Left ventricle myocardium inferior (tissue), 1 donor: ENCODE measurements around the gene MSH6. TPM values are rescaled to one million over a fixed set of nuclear protein-coding genes. Genes with fewer than 3 reads are reported as not detected.

Experiments
- DNase-seq: peaks from one replicate; pipeline ENCODE4 v3.0.0-alpha.2; 2020
- H3K27ac ChIP-seq: fragments of 200-600 bp; replicated peaks from 2 replicates; pipeline ENCODE4 v1.8.0; 2021
- H3K27me3 ChIP-seq: fragments of 200-600 bp; 2 replicates; pipeline ENCODE4 v1.8.0; 2021; ENCODE audit warnings: low read depth
- H3K36me3 ChIP-seq: fragments of 200-600 bp; 2 replicates; pipeline ENCODE4 v1.8.0; 2021
- H3K4me1 ChIP-seq: fragments of 200-600 bp; 2 replicates; pipeline ENCODE4 v1.8.0; 2021
- H3K4me3 ChIP-seq: fragments of 200-600 bp; 2 replicates; pipeline ENCODE4 v1.8.0; 2021; ENCODE audit warnings: mild to moderate bottlenecking, moderate library complexity
- H3K9me3 ChIP-seq: fragments of 200-600 bp; replicated peaks from 2 replicates; pipeline ENCODE4 v1.8.0; 2021
- intact Hi-C: fragments of 100-400 bp; cut with micrococcal nuclease; formaldehyde crosslinking; loops from one replicate; pipeline ENCODE4 v1.11.0; 2022
- total RNA-seq: library from RNA; stranded (reverse); fragmentation: NEBNext Ultra II Directional; extraction: Animal tissue kit (Norgen Biotek cat#: 25700); gene quantifications from one replicate; pipeline ENCODE4 v1.2.1, GENCODE V29; 2021
- TF ChIP-seq, protein P1 (sequence below): fragments of 200-600 bp; IDR thresholded peaks from 2 replicates; pipeline ENCODE4 v1.8.0; 2021; ENCODE audit warnings: antibody characterized with exemption, mild to moderate bottlenecking, borderline replicate concordance
- donor health status: DM: no; HTN: yes; CAD: no; lungs with severe emphysema.

Gene MSH6
- total RNA-seq, 1 donor from 2014 or later = 21.5 TPM

DNA sequence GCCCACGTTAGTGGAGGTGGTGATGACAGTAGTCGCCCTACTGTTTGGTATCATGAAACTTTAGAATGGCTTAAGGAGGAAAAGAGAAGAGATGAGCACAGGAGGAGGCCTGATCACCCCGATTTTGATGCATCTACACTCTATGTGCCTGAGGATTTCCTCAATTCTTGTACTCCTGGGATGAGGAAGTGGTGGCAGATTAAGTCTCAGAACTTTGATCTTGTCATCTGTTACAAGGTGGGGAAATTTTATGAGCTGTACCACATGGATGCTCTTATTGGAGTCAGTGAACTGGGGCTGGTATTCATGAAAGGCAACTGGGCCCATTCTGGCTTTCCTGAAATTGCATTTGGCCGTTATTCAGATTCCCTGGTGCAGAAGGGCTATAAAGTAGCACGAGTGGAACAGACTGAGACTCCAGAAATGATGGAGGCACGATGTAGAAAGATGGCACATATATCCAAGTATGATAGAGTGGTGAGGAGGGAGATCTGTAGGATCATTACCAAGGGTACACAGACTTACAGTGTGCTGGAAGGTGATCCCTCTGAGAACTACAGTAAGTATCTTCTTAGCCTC lies 16.2 kb downstream of the MSH6 start:
- Histone ChIP-seq H3K9me3 (peaks cover 12% of the 10 kb centered on the region), H3K36me3 (peaks cover 100% of the 10 kb centered on the region), H3K4me1 (no peaks in the 10 kb centered on the region), H3K4me3 (no peak overlapping the region), H3K27ac (no peak overlapping the region), H3K27me3 (no peaks in the 10 kb centered on the region)
- no peak for DNase-seq
- intact Hi-C loops = no loop called here
- TF ChIP-seq, protein P1, sequence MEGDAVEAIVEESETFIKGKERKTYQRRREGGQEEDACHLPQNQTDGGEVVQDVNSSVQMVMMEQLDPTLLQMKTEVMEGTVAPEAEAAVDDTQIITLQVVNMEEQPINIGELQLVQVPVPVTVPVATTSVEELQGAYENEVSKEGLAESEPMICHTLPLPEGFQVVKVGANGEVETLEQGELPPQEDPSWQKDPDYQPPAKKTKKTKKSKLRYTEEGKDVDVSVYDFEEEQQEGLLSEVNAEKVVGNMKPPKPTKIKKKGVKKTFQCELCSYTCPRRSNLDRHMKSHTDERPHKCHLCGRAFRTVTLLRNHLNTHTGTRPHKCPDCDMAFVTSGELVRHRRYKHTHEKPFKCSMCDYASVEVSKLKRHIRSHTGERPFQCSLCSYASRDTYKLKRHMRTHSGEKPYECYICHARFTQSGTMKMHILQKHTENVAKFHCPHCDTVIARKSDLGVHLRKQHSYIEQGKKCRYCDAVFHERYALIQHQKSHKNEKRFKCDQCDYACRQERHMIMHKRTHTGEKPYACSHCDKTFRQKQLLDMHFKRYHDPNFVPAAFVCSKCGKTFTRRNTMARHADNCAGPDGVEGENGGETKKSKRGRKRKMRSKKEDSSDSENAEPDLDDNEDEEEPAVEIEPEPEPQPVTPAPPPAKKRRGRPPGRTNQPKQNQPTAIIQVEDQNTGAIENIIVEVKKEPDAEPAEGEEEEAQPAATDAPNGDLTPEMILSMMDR = no peak

DNA sequence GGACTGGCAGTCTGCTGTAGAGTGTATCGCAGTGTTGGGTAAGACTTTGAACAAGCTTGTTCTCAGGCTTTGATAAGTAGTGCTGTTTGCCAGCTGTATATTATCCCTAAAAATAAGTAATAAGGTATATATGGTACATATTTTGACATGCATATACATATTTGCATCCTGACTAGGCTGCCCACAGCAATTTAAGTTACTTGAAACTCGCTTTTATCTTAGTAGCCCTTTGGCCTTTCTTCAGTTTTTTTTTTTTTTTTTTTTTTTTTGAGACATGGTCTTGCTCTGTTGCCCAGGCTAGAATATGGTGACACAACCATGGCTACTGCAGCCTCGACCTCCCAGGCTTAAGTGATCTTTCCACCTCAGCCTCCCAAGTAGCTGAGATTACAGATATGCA lies 18.2 kb downstream of the MSH6 start:
- intact Hi-C loops = no loop called here
- DNase-seq = no peak
- Histone ChIP-seq H3K36me3 (peaks cover 99% of the 10 kb centered on the region), H3K4me1 (peaks cover 5% of the 10 kb centered on the region), H3K4me3 (no peak overlapping the region), H3K9me3 (peaks cover 12% of the 10 kb centered on the region), H3K27ac (no peak overlapping the region), H3K27me3 (no peaks in the 10 kb centered on the region)
- TF ChIP-seq, protein P1 = no peak

DNA sequence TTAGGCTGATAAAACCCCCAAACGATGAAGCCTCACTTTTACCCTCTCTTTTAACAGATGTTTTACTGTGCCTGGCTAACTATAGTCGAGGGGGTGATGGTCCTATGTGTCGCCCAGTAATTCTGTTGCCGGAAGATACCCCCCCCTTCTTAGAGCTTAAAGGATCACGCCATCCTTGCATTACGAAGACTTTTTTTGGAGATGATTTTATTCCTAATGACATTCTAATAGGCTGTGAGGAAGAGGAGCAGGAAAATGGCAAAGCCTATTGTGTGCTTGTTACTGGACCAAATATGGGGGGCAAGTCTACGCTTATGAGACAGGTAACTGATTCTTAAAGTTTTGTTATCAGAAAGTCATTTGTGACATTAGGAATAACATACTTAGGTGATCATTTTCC lies 20.4 kb downstream of the MSH6 start:
- H3K36me3 ChIP-seq = peaks cover 98% of the 10 kb centered on the region
- intact Hi-C loops = no loop called here
- no peak overlapping the region for H3K27ac ChIP-seq
- TF ChIP-seq, protein P1 = no peak
- H3K4me3 ChIP-seq = no peak overlapping the region
- no peak for DNase-seq
- peaks cover 12% of the 10 kb centered on the region for H3K9me3 ChIP-seq
- H3K4me1 ChIP-seq = peaks cover 9% of the 10 kb centered on the region
- H3K27me3 ChIP-seq = no peaks in the 10 kb centered on the region

DNA sequence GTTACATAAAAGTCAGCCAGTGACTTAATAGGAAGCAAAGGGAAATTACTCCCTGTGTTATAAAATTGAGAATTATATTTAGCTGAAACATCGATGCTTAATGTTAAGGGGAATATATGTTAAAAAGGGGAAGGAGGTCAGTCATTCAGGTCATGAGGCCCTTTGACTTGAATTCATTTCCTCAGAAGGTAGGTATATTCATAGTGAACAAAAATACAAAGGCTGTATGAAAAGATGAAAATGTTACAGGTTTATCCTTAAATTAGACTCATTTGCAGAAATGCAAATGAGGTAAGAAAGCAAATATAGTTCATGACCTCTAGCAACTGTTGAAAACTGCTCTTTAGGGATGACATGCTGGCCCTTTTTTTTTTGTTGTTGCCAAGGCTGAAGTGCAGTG lies 20.8 kb downstream of the MSH6 start:
- peaks cover 12% of the 10 kb centered on the region for H3K9me3 ChIP-seq
- H3K4me3 ChIP-seq = no peak overlapping the region
- H3K4me1 ChIP-seq = peaks cover 9% of the 10 kb centered on the region
- no peaks in the 10 kb centered on the region for H3K27me3 ChIP-seq
- TF ChIP-seq, protein P1 = no peak
- no peak for DNase-seq
- H3K36me3 ChIP-seq = peaks cover 98% of the 10 kb centered on the region
- no peak overlapping the region for H3K27ac ChIP-seq
- intact Hi-C loops = no loop called here

DNA sequence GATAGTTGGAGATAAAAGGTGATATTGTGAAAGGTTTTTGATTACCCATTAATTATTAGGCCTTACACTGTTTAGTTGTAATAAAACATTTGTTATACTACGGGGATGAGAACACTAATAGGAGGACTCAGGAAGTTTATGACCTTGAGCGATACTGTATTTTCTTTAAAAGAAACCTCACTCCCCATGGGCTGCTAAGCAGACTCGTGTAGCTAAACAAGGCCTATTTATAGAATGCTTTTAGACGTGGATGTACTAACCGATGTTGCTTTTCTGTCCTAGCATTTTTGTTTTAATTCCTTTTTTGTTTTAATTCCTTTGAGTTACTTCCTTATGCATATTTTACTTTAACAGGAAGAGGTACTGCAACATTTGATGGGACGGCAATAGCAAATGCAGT lies 22.9 kb downstream of the MSH6 start:
- Histone ChIP-seq H3K4me3 (no peak overlapping the region), H3K27me3 (no peaks in the 10 kb centered on the region), H3K4me1 (peaks cover 22% of the 10 kb centered on the region), H3K9me3 (peaks cover 12% of the 10 kb centered on the region), H3K36me3 (peaks cover 96% of the 10 kb centered on the region), H3K27ac (no peak overlapping the region)
- TF ChIP-seq, protein P1 = no peak
- intact Hi-C loops = no loop called here
- no peak for DNase-seq
